HUES48 (cell line): ENCODE results near the gene CD8B.

Source experiments
- H3K27ac ChIP-seq: one replicate; pipeline ENCODE4 v1.7.0; 2013; ENCODE audit warnings: low read depth, low read length, inconsistent platforms
- H3K27me3 ChIP-seq: 2 replicates; pipeline ENCODE4 v1.6.1; 2013; ENCODE audit warnings: mild to moderate bottlenecking, low read length; ENCODE audit not compliant: control insufficient read depth, insufficient read depth
- H3K36me3 ChIP-seq: 2 replicates; pipeline ENCODE4 v1.6.1; 2013; ENCODE audit warnings: low read length; ENCODE audit not compliant: control insufficient read depth, insufficient read depth
- H3K4me1 ChIP-seq: 2 replicates; pipeline ENCODE4 v1.6.1; 2013; ENCODE audit warnings: mild to moderate bottlenecking, low read length; ENCODE audit not compliant: control insufficient read depth, insufficient read depth
- H3K4me3 ChIP-seq: 2 replicates; pipeline ENCODE4 v1.5.1; 2013; ENCODE audit warnings: mild to moderate bottlenecking, low read depth, low read length
- H3K9ac ChIP-seq: 2 replicates; pipeline ENCODE4 v1.6.1; 2013; ENCODE audit warnings: mild to moderate bottlenecking, low read depth, low read length, moderate library complexity
- H3K9me3 ChIP-seq: 2 replicates; pipeline ENCODE4 v1.6.1; 2013; ENCODE audit warnings: low read length; ENCODE audit not compliant: control insufficient read depth, insufficient read depth

Gene CD8B

GRCh38 chr2:86818957-86819356 is 42.7 kb downstream of the CD8B start:
- H3K9ac ChIP-seq = no peak overlapping the region
- no peaks in the 10 kb centered on the region for H3K36me3 ChIP-seq
- no peak overlapping the region for H3K27ac ChIP-seq
- no peaks in the 10 kb centered on the region; the same call in 1 of the 2 replicates for H3K9me3 ChIP-seq
- no peak overlapping the region for H3K4me3 ChIP-seq
- H3K27me3 ChIP-seq = no peaks in the 10 kb centered on the region
- H3K4me1 ChIP-seq = no peaks in the 10 kb centered on the region

GRCh38 chr2:86818114-86818801 is 43.4 kb downstream of the CD8B start:
- H3K27ac ChIP-seq = no peak overlapping the region
- no peak overlapping the region for H3K9ac ChIP-seq
- H3K36me3 ChIP-seq = no peaks in the 10 kb centered on the region
- no peaks in the 10 kb centered on the region for H3K4me1 ChIP-seq
- no peaks in the 10 kb centered on the region; the same call in 1 of the 2 replicates for H3K9me3 ChIP-seq
- no peaks in the 10 kb centered on the region for H3K27me3 ChIP-seq
- H3K4me3 ChIP-seq = no peak overlapping the region

- H3K9ac ChIP-seq = no peak overlapping the region
- no peaks in the 10 kb centered on the region for H3K9me3 ChIP-seq
- no peaks in the 10 kb centered on the region for H3K36me3 ChIP-seq
- no peak overlapping the region for H3K27ac ChIP-seq
- no peaks in the 10 kb centered on the region for H3K27me3 ChIP-seq
- no peak overlapping the region for H3K4me3 ChIP-seq
- no peaks in the 10 kb centered on the region for H3K4me1 ChIP-seq
These were observed 46.1 kb downstream of the CD8B start for GRCh38 chr2:86815611-86816010.

GRCh38 chr2:86809481-86810121 is 52.1 kb downstream of the CD8B start:
- no peak overlapping the region for H3K4me3 ChIP-seq
- no peaks in the 10 kb centered on the region for H3K36me3 ChIP-seq
- H3K4me1 ChIP-seq = no peaks in the 10 kb centered on the region
- H3K27ac ChIP-seq = no peak overlapping the region
- no peaks in the 10 kb centered on the region for H3K9me3 ChIP-seq
- peaks cover 26% of the 10 kb centered on the region for H3K27me3 ChIP-seq
- no peak overlapping the region for H3K9ac ChIP-seq

DNA sequence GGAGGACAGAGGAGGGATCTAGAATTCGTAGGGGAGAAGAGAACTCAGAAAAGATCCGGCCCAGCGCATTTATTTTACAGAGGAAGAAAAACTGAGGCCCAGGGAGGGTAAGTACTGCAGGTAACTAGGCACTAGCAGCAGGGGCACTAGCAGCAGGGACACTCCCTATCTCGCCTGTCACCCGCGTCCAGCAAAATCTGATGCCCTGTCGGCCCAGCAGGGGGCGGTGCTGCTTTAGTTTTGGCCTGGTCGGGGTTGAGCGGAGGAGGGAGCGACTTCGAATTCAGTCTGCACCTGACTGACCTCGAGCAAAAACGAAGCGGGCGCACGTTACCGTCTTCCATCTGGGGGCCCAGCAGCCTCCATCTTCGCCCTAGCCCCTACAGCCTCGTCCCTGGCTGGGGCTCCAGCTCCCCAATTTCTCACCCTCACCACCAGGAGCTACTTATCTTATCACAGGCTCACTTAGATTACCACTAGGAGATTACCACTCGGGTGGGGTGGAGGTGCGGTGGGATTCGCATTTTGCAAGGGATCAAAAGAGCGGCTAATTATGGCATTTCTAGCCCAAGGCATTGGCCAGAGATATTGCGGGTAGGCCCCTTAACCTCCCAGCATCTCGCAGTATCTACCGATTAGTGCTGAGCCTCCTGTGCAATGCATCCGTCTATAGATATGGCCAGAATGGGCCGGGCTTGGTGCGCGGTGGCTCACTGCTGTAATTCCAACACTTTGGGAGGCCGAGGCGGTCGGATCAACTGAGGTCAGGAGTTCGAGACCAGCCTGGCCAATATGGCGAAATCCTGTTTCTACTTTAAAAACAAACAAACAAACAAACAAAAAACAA is 53.1 kb downstream of the CD8B start:
- peaks cover 26% of the 10 kb centered on the region for H3K27me3 ChIP-seq
- no peaks in the 10 kb centered on the region for H3K36me3 ChIP-seq
- no peak overlapping the region for H3K27ac ChIP-seq
- H3K4me1 ChIP-seq = no peaks in the 10 kb centered on the region
- H3K9ac ChIP-seq = no peak overlapping the region
- H3K4me3 ChIP-seq = peak overlapping the region; percentile 63
- no peaks in the 10 kb centered on the region for H3K9me3 ChIP-seq

DNA sequence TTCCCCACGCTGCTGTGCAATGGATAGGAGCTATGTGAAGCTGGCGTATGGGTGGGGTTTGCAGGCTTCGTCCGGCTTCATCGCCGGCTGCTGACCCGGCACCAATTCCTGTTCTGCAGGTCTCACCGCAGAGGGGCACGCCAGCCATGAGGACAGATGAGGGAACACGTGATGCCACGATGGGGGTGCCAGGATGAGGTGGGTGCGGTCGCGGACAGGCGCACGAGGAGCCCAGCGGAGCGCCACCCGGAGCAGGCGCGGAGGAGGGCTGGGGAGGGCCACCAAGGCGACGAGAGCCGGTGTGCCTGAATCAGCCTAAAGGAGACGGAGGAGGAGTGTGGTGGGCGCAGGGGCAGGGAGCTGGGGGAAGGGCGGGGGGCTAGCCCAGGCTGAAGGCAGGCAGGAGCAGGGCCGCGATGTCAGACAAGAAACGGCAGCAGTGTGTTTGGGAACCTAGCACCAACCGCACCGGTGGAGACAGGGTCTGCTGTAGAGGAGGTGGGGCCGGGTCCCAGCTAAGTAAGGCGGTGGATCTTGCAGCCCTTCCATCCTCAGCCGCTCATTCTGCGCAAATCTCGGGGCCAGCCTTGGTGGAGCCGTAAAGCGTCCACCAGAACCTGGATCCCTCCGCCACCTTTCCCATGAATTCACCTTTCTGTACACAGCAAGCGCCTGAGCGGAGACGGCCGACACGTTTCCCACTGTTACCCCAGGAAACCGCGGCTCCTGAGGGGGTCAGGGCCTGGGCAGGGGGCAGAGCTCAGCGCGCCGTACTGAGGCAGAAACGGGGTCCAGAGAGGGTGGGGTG is 54.0 kb downstream of the CD8B start:
- no peak overlapping the region for H3K27ac ChIP-seq
- H3K9ac ChIP-seq = no peak overlapping the region

DNA sequence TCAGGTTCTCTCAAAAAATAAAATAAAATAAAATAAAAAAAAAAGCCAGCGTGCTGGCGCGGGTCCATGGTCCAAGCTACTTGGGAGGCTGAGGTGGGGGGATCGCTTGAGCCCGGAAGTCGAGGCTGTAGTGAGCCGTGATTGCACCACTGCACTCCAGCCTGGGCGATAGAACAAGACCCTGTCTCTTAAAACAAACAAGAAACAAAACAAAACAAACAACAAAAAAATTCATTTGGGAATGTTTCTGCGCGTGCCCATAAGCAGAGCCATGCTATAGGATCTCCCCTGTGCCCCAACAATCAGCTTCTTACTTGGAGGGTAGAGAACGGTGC is 54.6 kb downstream of the CD8B start:
- H3K27me3 ChIP-seq = peaks cover 26% of the 10 kb centered on the region
- H3K27ac ChIP-seq = no peak overlapping the region
- H3K36me3 ChIP-seq = no peaks in the 10 kb centered on the region
- H3K9ac ChIP-seq = no peak overlapping the region
- H3K4me3 ChIP-seq = peak overlapping the region; percentile 63
- H3K9me3 ChIP-seq = no peaks in the 10 kb centered on the region
- no peaks in the 10 kb centered on the region for H3K4me1 ChIP-seq

More for the DNA sequence above, 54.0 kb downstream of the CD8B start:
- H3K27me3 ChIP-seq = peaks cover 26% of the 10 kb centered on the region
- H3K4me1 ChIP-seq = no peaks in the 10 kb centered on the region
- no peaks in the 10 kb centered on the region for H3K36me3 ChIP-seq
- H3K9me3 ChIP-seq = no peaks in the 10 kb centered on the region
- H3K4me3 ChIP-seq = peak overlapping the region; percentile 63

DNA sequence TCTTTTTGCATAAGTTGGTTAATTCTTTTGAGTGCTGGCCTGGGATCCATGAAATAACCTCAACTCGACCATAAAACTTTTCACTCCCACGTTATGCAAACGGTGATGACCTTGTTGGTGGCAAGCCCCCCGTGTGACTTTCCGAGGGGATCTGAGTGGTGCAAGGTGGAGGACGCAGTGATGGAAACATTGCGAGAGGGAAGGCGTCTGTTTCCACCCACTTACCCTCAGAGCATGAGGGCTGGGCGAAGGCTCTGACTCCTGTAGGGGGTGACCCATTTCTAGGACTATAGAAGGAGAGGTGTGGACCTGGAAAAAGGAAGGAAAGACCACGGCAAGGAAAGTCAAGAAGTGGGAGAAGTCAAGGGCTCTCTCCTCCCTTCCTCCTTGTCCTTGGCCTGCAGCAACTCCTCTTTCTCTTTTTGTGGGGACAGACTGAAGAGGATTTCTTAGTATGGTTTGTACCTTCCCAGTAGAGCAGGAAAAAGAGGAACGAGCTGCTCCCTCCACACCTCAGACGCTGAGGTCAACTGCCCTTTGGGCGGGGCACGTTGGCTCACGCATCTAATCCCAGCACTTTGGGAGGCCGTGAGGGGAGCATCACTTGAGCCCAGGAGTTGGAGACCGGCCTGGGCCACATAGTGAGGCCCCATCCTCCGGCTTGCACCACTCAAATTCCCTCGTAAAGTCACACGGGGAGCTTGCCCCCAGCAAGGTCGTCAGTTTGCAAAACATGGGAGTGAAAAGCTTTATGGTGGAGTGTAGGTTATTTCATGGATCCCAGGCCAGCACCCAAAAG is 55.4 kb downstream of the CD8B start:
- Histone ChIP-seq H3K4me1 (no peaks in the 10 kb centered on the region), H3K27ac (no peak overlapping the region), H3K36me3 (no peaks in the 10 kb centered on the region), H3K27me3 (peaks cover 26% of the 10 kb centered on the region), H3K9me3 (no peaks in the 10 kb centered on the region), H3K9ac (no peak overlapping the region), H3K4me3 (no peak overlapping the region)

DNA sequence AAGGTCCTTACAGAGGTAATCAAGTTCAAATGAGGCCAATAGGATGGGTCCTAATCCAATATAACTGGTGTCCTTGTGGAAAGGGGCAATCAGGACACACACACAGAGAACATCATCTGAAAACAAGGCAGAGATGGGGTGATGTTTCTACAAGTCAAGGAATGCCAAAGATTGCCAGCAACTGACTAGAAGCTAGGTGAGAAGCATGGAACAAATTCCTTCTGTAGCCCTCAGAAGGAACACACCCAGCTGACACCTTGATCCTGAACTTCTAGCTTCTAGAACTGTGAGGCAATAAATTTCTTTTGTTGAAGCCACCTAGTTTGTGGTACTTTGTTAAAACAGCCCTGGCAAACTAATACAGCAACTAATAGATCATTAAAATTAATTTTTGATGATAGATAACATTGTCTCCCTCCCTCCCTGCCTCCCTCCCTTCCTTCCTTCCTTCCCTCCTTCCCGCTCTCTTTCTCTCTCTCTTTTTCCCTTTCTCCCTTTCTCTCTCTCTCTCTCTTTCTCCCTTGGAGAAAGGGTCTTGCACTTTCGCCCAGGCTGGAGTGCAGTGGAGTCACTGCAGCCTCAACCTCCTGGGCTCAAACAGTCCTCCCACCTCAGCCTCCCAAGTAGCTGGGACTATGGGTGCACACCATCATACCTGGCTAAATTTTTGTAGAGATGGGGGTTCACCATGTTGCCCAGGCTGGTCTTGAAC is 60.7 kb downstream of the CD8B start:
- Histone ChIP-seq H3K27me3 (no peaks in the 10 kb centered on the region), H3K4me1 (no peaks in the 10 kb centered on the region)

More for the DNA sequence above, 60.7 kb downstream of the CD8B start:
- Histone ChIP-seq H3K36me3 (no peaks in the 10 kb centered on the region), H3K27ac (no peak overlapping the region), H3K4me3 (no peak overlapping the region), H3K9me3 (peaks cover under 1% of the 10 kb centered on the region; the same call in 1 of the 2 replicates), H3K9ac (no peak overlapping the region)
